GM19035 (cell line): ENCODE data around the gene CYSRT1.

ENCODE experiments used
- ATAC-seq: cut with Tn5 transposase; IDR thresholded peaks from one replicate; pipeline ENCODE4 v1.9.1; 2021; ENCODE audit not compliant: unreplicated experiment

Gene CYSRT1

GRCh38 chr9:137211532-137211931 is 13.4 kb upstream of the CYSRT1 start:
- no peak for ATAC-seq

- ATAC-seq = no peak
Observed at GRCh38 chr9:137212520-137212919, 12.5 kb upstream of the CYSRT1 start.

DNA sequence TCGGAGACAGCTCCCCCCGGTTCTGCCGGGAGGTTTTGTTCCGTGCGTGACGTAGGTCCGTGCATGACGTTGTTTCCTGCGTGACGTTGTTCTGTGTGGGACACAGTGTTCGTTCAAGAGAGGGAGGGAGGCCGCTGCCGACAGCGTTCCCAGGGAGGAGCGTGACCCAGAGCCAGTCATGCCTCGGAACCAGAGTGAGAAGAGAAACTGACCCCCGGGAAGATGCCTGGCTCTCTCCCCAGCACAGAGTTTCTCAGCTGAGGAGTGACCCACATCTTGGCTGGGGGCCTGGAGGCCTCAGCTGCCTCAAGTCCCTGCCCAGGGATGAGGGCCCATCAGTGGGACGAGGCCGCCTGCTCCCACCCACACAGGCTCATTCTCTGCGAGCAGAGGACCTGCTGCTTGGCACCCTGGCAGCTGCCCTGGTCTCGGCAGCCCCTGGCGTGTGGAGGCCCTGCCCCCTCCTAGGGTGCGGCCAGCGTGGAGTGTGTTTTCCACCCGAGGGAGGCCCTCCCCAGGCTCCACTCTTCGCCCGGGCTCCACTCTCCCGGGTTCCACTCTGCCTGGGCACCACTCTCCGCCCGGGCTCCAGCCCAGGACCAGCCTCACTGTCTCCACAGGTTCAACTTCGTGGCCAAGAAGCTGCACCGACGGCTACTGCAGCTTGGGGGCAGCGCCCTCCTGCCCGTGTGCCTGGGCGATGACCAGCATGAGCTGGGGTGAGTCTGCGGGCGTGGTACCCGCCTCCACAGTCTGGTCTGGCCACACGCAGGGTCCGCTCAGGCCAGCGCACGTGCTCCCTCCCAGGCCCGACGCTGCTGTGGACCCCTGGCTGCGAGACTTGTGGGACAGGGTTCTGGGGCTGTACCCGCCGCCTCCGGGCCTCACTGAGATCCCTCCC is 11.6 kb upstream of the CYSRT1 start:
- ATAC-seq = no peak

- no peak for ATAC-seq
Observed at GRCh38 chr9:137214620-137215019, 10.4 kb upstream of the CYSRT1 start.

GRCh38 chr9:137215196-137215986 is 9.6 kb upstream of the CYSRT1 start:
- ATAC-seq = no peak

- ATAC-seq = no peak
Observed at GRCh38 chr9:137216188-137216965, 8.6 kb upstream of the CYSRT1 start.

GRCh38 chr9:137217276-137218211 is 7.4 kb upstream of the CYSRT1 start:
- ATAC-seq = no peak

DNA sequence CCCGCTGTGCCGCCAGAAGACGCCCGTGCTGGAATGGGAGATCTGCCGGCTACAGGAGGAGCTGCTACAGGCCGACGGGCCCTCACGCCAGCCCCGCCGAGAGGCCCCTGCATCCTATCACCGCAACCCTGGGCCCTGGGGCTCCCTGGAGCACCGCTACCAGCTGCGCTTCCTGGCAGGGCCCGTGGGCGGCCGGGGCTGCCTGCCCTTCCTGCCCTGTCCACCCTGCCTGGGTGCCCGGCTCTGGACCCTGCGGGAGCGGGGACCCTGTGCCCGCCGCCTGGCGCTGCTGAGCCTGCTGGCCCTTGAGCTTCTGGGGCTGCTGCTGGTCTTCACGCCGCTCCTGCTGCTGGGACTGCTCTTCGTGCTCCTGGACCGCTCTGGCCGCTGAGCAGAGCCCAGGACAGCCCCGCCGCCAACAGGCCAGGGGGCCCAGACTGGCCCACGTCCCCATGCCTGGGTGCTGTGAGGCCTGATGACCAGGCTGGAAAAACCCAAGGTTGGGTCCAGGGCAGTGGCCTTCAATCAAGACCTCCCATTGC is 6.7 kb upstream of the CYSRT1 start:
- no peak for ATAC-seq

GRCh38 chr9:137218754-137219271 is 6.2 kb upstream of the CYSRT1 start:
- no peak for ATAC-seq

GRCh38 chr9:137219757-137220316 is 5.1 kb upstream of the CYSRT1 start:
- no peak for ATAC-seq

- no peak for ATAC-seq
Observed at GRCh38 chr9:137220317-137221094, 4.5 kb upstream of the CYSRT1 start.

GRCh38 chr9:137221095-137221505 is 3.9 kb upstream of the CYSRT1 start:
- no peak for ATAC-seq

GRCh38 chr9:137221506-137222111 is 3.4 kb upstream of the CYSRT1 start:
- ATAC-seq = no peak

DNA sequence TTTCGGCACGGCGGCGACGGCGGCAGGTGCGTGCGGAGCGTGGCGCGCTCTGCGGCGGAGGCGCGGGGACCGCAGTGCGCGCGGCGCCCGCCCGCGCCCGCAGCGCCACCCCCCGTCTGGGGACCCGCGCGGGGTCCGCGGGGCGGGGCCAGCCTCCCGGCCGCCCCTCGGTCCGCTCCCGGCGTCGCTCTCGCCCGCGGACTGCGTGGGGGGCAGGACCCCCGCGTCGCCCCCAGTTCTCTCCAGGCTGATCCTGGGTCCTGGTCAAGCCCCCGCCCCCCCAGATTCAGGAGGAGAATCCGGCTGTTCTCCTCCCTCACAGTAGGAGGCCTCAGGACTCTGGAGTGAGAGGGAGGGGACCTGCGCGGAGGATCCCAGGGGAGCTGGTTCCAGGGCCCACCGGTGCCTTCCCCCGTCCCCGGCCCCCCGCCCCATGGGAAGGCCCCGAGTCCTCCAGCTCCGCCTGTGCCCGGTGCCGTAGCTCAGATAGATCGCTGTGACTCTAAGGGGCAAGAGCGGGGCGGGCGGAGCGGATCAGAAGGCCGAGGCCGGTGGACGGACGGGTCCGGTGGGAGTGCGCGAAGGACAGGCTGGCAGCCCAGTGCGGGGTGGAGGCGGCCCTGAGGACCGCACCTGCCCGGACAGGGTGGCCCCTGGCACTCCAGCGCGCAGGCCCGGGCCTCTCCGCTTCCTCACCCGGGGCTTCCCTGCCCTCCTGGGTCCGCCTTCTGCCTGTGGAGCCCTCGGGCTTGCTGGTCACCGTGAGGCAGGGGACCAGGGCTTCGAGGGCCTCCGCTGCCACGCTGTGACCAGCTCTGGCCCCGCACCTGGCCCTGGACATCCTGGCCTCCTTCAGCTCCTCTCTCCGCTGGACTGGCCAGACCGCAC is 2.5 kb upstream of the CYSRT1 start, which contains the start of gene RNF208:
Gene RNF208, minus strand, starts transcription at position 51 of the 888 bp plus-strand sequence. CDS start 1,028 bp downstream, outside the sequence.
- peak; percentile 8 for ATAC-seq

DNA sequence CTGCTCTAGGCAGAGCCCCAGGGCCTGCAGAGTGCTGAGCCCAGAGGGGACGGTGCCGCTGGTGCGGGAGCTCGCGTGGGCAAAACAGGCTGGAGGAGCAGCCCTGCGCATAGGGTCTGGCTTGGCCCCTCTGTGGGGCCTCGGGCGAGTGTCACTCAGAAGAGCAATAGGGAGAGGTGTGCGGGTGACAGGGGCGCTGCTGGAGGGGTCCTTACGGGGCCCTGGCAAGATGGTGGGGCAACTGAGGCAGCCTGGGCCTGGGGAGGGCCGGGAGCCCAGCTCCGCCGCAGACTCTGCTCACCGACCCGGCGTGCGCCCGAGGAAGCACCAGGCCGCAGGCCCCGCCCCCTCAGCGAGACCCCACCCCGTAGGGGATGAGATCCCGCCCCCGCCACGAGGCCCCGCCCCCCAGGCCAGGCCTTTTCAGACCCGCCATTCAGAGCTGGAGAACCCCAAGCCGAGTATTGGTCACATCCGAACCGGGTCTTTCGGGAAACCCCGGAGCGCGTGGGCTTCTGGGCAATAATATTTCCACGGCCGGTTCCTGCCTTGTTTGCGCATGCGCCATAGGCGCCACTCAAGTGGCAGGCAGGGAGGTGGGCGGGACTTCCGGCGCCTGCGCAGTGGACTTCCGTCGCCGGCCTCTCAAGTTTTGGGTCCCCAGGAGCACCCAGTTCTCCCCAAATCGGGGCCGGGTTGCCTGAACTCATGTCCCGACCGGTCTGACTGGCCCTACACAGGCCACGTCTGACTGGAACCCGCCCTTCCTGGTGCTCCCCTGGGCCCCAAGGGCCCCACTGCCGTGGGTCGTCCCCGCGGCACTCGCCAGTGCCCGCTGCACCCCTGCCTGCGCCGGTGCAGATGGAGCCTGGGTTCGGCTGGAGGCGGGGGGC is 1.6 kb upstream of the CYSRT1 start:
- ATAC-seq = peak; percentile 66
